GM18873 (cell line): ENCODE results near the gene NAV2.
"Not testable (repeated sequence)": the region's sequence is repeated elsewhere in the genome, so short reads cannot be mapped to it uniquely, and the experiment has no call there.

Experiments
- ATAC-seq: cut with Tn5 transposase; IDR thresholded peaks from one replicate; pipeline ENCODE4 v1.9.1; 2021; ENCODE audit warnings: mild to moderate bottlenecking, moderate library complexity, moderate number of reproducible peaks; ENCODE audit not compliant: unreplicated experiment, low FRiP score

Gene NAV2

GRCh38 chr11:19881177-19881576 is 168.5 kb downstream of the NAV2 start:
- ATAC-seq: no peak

DNA sequence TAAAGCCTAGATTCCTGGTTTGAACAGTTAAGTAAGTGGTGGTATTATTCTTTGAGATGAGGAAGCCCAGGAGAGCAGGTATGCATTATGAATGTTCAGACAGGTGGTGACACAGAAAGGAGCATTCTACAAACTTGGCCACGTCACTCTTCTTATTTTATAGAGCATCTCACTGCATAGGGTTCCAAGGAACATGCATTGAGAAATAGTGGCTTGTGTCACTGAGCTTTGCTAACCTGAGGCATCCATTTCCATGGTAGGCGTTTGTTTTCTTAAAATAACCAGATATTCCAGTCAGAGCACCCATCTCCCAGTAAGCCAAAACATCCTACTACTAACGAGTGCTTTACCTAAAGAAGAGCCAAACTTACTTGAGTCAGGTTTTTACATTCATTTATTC is 169.7 kb downstream of the NAV2 start:
- no peak for ATAC-seq

DNA sequence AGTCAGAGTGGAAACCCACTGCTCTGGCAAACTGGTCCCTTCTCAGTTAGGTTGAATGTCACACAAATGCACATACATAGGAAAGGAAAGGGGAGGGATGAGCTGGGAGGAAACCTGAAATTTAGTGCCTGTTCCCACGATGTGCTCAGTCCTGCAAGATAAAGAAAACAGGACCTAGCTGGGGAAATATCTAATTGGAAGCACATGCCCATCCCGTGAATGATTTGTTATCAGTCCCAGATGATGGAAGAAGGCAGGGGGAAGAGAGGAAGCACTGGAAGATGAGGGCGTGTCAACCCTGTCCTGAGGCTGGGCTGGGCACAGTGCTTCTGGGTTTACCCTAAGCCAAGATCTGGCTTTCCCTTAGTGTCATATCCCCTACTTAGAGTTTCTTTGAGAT is 173.9 kb downstream of the NAV2 start:
- no peak for ATAC-seq

DNA sequence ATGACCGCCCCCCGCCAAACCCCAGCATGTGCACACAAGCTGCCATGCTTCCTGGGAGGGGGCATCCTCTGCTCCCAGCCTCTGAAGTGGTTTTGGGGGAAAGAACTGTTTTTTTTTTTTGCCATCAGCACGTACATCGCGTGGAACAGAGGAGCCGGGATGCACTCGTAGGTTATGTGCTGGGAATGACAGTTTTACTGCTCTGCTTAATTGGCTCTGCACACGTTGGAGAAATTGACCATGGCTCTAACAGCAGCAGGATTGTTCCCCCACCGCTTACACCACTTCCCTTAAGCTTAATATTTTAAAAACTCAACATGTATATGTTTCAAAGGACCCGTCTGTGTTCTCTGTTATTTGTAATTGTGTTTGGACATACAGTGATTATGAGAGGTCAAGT is 175.2 kb downstream of the NAV2 start:
- no peak for ATAC-seq

GRCh38 chr11:19889531-19889930 is 176.9 kb downstream of the NAV2 start:
- no peak for ATAC-seq

DNA sequence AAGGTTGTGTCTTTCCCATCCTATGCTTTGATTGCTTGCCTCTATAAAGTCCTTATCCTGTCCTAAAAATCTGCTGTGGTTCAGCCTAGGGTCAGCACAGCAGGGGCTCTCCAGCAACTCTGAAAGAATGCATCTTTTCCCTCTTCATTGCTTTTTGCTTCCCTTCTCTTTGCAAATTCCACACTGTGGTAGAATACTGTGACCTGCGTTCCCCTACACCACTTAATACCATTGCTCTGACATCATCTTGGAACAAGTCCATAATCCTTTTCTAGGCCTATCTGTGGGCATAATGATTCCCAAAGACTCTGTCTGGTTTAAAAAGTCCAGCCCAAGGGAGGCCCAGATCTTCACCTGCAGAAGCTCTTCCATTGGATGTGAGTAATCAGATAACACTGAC is 177.7 kb downstream of the NAV2 start:
- ATAC-seq: no peak

DNA sequence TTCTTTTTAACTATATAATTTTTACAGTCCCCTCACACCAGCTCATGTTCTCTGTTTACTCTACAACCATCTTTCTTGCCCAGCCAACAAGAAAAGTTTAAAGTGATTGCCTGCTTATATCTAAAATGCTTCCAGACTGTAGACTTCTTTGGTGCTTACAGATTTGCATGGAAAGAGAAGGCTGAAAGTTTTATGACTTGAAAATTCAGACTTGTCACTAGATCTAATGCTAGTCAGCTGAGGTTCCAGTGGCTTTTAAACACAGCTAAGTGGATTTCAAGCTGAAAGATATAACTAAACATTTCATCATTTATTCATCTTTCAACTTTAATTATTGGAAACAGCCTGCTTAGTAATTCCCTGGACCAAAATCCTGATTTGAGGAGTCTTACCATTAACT is 178.4 kb downstream of the NAV2 start:
- ATAC-seq: no peak

DNA sequence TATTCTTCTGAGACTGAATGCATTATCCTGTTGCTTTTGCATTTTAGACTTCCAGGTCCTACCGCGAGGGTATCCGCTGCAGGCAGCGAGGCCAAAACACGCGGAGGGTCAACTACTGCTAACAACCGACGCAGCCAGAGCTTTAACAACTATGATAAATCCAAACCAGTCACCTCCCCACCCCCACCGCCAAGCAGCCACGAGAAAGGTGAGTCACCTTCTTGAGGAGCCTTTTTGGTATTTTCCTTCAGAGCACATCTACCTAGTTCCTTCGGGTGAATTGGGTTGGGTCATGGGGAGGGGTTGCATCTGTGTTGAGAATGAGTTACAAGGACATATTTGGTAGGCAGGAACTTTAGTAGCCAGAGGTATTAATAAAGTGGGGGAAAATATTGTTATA is 179.8 kb downstream of the NAV2 start:
- no peak for ATAC-seq

DNA sequence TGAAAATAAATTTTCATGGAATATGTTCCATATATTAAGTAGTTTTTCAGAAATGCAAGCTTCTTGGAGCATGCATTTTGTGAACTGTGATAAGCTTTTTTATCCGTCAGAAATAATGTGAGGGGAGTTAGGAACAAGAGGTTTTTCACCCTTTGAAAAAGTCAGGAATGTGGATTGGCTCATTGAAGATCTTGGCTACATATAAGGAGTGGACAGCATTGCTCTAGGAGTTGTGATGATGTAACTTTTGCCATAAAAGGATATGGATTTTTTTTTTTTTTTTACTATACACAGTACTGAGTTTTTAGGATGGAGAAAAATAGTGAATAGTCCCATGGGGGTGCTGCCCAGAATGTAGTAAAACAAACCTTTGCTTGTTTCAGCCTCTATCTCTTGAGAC is 180.2 kb downstream of the NAV2 start:
- ATAC-seq: no peak

- no peak for ATAC-seq
Measured at GRCh38 chr11:19894404-19894803, 181.8 kb downstream of the NAV2 start.

DNA sequence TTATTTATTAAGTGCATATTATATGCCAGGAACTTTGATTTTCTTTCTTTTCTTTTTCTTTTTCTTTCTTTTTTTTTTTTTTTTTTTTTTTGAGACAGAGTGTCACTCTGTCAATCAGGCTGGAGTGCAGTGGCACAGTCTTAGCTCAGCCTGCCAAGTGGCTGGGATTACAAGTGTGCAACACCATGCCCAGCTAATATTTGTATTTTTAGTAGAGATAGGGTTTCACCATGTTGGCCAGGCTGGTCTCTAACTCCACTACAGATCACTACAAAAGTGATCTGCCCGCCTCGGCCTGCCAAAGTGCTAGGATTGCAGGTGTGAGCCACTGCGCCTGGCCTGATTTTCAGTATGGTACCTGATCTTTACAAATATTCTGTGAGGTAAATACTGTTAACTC is 182.4 kb downstream of the NAV2 start:
- not testable (repeated sequence) for ATAC-seq

DNA sequence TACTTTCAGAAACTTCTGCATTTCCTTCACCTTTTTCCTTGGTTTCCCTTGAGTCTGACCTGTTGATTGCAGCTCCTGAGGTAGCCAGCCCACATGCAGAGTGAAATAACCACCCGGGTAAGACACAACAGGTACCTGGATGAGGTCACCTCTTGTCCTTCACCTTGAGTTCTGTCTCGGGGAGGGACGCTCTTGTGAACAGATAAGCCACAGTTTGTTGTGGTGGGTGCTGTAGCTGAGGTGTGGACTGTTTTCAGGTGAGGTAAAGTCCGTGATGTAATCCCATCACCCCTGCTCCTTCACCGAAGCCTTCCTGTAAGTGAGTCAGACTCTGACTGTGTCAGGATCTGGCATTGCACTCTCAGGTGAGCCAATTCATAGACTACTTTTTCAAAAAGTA is 183.1 kb downstream of the NAV2 start:
- no peak for ATAC-seq

DNA sequence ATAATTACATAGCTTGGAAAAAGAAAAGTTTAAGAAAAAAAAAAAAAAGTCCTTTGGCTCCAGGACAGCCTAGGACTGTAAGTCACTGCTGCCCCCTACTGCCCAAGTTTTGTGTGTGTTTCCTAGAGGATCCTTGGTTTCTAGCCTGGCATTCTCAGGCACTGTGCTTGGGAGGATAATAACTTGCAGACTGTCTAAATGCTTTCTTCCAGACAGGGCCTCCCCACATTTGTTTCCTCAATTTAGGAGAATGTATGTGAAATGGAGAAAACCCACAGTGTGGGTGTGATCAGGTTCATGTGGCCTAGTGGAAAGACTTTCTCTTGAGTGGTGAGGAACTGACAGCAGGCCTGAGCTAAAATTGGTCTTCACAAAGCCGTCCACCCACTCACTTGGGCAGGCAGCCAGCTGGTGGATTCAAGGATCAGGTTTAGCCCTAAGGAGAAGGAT is 191.0 kb downstream of the NAV2 start:
- no peak for ATAC-seq

- no peak for ATAC-seq
Measured at GRCh38 chr11:19905280-19905853, 192.7 kb downstream of the NAV2 start.

GRCh38 chr11:19906126-19906525 is 193.5 kb downstream of the NAV2 start:
- ATAC-seq: no peak

GRCh38 chr11:19907008-19907579 is 194.5 kb downstream of the NAV2 start:
- no peak for ATAC-seq

GRCh38 chr11:19907839-19908238 is 195.2 kb downstream of the NAV2 start:
- no peak for ATAC-seq

DNA sequence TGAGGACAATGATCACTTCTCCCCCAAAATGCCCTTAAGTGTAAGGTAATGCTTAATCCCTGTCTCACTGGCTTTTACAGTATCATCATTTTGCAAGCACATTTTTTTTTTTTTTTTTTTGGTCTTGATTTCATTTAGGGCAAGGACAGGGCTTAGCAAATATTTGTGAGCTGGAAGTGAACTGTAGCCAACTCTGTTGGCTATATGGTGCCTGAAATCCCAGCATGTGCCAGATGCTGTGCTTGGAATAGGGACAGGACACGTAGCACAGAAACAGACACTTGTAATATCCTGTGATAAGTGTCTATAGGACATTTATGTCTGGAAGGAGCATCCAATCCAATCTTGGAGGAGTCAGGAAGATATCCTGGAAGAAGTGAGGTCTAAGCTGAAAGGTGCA is 198.3 kb downstream of the NAV2 start:
- ATAC-seq: no peak

DNA sequence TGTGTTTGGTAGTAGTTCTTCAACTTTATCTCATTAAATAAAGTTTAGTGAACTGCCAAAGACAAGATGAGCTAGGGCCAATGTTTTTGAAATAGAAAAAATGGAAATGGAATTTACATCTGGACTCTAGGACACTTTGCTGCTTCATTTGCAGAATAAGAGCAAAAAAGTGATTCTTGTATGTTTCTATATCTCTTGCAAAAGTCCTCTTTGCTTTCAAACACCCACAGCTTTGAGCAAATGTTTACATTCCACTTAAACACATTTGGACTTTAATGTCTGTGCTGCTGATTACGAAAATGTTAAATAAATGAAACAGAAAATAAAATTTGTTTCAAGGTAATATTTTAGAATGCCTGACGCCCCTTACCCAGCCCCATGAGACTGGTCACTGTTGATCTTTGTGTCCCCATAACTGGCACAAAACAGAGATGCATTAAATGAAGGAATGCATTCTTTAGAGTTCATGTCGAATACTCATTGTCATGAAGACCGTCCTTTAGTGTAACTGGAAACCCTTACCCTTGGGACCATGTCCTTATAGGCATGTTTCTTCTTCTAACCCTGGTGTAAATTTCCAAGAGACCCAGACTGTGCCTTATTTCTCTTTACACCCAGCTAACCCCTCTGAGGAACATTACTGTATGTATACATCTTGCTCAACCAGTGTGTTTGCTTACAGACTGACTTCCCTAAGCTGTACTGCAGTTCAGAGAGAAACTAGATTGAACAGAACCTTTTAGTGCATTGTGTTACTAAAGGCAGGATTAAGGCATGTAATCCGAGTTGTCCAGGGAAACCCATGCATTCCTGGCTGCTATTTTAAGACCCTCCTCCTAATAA is 199.7 kb downstream of the NAV2 start:
- no peak for ATAC-seq

DNA sequence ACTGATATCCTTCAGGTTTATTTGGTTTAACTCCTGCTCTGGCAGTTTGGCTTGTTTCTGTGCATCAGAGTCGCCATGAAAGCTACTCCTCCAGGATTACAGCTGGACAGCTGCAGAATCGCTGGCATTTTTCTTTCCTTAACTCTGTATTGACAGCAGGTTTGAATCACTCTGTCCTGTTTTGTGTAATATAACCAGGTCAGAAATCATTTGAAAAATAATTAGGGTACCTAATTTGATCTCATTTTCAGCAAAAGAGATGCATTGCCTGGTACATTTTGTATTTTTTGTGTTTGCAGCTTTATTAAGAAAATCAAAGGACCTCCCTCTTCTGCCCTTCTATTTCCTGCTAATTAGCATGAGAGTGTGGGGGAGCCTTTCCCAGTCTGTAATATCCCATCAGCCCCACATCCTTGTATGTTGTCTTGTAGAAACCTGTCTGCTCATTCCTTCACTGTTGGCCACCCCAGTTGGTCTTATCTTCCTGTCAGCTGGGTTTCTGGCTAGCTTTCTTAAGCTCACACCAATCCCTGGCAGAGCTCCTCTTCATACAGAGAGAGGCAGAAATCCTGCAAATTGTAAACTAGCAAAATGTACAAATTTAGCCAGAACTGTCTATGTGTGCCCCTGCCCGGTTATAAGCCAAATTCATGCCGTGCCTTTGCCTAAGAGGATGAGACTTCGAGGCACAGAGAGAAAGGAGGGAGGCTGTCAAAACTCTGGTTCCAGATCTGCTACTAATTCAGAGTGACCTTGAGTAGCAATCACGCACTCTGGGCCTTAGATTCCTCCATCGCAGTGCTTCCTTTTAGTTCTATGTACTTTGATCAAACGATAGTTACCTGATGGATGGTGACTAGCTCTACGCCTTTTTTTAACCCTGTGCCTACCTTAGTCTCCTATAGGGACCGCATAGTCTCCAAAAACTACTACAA is 200.6 kb downstream of the NAV2 start:
- ATAC-seq: no peak

- ATAC-seq: no peak
Measured at GRCh38 chr11:19913893-19914249, 201.2 kb downstream of the NAV2 start.
